Activated naive CD4-positive, alpha-beta T cell treated with anti-CD3 and anti-CD28 coated beads, Interleukin-2, amount 10 ng/mL, durations not matched to agents 5 hours and 36 hours (primary cell): ENCODE measurements around the gene COL6A1. TPM values are rescaled to one million over a fixed set of nuclear protein-coding genes. Genes with fewer than 3 reads are reported as not detected.

Experiments
- total RNA-seq, 2 experiments: library from RNA; stranded (reverse); gene quantifications; one replicate each; pipeline ENCODE4 v1.2.3, GENCODE V29; 2021

The COL6A1 gene
- under 1 TPM; 0.43 to 0.48 TPM for total RNA-seq

DNA sequence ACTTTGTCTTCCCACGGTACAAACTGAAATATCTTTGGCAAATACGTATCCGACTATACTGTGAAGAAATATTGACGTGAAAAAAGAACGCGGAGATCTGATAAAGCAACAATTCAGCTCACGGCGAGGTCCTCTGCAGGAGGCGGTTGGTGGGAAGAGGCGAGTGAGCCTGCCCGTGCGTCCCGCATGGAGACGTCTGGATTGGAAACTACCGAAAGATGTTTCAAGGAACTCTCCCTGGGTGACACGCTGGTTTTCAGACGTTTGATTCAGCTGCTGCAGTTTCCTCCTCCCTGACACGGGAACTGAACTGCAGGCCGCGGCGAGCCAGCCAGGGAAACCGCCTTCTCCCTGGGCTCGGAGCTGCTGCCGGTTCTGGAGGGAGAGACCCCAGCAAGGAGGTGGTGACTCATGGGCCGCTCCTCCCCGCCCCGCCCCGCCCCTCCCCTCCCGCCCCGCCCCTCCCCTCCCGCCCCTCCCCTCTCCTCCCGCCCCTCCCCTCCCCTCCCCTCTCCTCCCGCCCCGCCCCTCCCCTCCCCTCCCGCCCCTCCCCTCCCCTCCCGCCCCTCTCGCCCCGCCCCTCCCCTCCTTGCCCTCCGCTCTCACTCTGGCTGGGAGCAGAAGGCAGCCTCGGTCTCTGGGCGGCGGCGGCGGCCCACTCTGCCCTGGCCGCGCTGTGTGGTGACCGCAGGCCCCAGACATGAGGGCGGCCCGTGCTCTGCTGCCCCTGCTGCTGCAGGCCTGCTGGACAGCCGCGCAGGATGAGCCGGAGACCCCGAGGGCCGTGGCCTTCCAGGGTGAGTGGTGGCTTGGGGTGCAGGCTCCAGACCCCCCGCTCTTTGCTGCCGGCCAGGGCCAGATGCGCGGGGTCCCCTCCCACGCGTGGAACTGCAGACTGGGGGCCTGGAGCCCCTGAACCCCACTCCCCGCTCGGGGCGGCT, at the start of gene COL6A1:
Gene COL6A1, plus strand, starts transcription at position 620 of the 941 bp plus-strand sequence. Its CDS starts 81 bp downstream, at position 701.

Other genes with a start within 250 kb of the COL6A1 start
- 10 to 100 TPM; 10.9 to 11.6 TPM for gene COL6A2, start 116.3 kb downstream of the COL6A1 start, total RNA-seq
- gene FTCD, start 173.8 kb downstream of the COL6A1 start, total RNA-seq: under 1 TPM; 0.23 to 0.24 TPM
- 1 to 10 TPM; 7.4 to 7.8 TPM for gene SPATC1L, start 202.7 kb downstream of the COL6A1 start, total RNA-seq
- 10 to 100 TPM; 78.7 to 79.4 TPM for gene LSS, start 247.0 kb downstream of the COL6A1 start, total RNA-seq